ENCODE results near the gene R3HDM2. TPM values are rescaled to one million over a fixed set of nuclear protein-coding genes. Genes with fewer than 3 reads are reported as not detected.
A peak's percentile ranks its signal among the peaks of the same experiment; 100 is the strongest.

R3HDM2 gene
- total RNA-seq, 1 donor from 2014 or later, result 32.9 TPM

DNA sequence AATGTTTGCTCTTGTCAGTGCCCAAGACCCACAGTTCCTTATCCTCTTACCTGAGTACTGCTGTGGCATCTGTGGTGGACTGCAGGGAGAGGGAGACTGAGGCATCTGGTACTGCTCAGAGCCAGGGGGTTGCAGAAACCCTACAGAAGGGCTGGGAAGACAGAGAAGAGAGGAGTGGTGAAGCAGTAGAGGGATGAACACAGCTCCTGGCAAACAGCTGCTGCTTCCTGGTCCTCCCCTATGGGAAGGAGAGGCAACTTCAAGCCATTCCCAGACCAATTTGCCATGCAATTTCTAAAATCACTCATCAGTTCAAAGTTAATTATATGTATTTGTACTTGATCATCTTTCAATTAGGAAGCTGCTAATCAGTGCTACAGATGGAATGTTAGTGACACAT is 164.2 kb downstream of the R3HDM2 start:
- no peak for DNase-seq

DNA sequence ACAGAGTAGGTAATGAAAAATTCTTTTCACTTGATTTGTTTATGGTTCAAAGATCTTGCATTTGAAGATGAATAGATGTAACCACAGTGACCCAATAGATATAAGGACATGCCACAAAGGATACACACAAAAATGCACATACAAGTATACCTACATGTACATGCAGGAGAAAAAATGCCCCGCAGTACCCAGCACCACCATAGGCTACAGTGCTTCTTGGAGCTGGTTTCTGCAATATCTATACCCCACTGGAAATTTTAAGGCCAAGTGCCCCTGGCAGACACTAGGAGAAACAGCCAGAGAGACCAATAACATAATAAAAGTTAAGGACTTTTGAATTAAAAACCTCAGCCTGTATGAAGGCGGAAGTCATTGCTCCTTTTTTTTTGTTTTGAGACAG is 167.7 kb downstream of the R3HDM2 start:
- no peak for DNase-seq

DNA sequence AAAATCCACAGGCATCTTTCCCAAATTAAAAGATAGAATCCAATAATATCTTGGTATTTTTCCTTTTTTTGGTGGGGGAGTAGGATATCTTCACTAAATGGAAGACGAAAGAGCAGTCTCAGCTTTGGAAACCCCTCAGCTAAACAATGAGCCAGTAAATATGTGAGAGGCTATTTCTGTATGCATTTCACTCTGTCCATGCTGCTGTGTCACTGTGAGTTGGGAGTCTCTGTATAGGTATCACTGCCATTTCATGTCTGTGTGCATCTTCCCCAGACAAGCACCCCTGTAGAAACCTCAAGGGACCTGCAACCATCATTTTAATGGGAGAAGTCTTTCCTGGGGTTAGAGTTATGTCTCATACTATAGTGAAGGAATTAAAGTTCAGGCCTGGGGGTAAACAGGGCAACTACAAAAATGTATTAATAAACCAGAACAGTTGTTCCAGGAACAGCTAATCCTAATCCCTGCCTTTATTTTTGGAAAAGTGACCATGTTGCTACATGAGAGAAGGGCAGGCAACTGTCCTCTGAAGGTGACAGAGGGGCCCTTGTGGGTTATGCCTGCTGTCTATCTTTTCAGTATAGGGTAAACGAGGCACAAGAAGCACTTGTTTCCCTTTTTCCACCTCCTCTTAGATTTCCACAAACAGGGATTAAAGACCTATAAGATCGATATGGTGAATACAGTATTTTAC is 168.6 kb downstream of the R3HDM2 start:
- DNase-seq, result no peak

DNA sequence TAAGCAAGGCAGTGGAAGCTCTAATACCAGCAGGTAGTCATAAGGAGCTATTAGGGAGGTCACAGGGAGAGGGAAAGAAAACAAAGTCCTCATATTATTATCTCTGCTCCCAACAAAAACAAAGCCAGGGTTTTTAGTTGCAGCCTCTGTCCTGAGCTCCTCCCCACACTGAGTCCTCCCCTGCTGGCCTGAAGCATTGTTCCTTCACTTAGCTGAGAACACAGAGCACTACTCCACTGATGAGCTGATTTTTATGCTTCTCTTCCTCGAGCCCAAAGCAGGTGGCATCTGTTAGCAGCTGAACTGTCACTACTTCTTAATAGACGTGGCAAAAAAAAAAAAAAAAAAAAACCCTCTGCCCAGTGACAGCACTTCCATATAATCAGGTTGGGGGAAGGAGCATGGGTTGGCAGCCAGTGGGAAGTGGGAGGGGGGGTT is 169.4 kb downstream of the R3HDM2 start:
- DNase-seq, result no peak

DNA sequence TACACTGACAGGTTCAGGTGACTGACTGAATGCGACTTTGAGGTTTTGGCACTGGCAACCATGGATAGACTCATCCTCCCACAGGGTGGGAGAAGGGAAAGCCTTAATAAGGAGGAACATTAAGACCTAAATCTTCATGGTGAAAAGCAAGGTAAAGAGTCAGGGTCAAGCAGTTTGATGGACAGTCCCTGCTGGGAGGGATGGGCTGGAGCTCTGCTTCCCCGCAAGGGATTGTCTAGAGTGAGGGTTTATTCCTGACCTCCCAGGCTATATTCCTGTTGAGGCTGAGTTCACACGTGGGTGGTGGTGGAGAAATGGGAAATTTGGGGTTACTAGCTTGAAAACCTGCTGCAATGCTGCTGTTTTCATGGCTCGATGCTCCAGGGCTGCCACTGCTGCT is 170.5 kb downstream of the R3HDM2 start:
- DNase-seq, result no peak

DNA sequence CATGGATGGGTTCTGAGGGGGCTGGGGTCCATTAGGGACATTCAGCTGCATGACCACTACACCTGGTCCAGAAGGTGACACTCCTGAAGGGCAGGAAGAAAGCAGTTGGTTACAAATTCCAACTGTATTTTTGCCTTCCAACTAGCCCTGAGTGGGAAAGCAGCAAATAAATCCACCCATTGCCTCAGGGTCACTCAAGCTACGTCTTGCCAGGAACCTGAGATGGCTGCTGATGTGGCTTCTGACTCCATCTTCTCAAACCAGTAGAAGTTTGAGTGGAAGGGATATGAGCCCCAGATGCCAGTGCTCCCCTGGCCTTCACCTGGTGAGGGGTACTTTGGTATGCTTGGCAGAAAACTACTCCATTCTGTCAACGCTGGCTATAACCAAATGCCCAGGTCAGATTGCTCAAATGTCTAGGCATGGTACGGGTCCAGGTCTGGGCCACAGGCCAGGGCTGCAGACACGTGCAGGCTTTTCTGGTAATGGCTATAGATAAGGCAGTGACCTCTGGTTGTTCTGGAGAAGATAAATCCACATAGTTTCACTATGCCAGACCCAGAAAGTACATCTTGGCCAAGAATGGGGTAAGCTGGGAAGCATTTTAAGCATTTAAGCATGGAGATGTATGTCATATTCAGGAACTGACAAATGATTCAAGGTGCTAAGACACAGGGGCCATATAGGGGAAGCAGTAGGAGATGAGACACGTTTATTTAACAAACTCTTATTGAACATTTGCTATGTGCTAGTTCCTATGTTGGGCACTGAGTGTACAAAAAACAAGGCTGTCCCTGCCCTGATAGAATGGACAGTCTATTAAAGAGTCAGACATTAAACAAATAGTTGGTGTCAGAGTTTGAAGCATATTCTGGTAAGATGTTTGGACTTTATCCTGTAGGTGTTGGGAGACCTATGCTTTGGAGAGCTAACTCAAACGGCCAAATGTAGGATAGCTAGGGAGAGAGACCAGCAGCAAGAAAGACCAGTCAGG is 171.6 kb downstream of the R3HDM2 start:
- DNase-seq, result no peak

DNA sequence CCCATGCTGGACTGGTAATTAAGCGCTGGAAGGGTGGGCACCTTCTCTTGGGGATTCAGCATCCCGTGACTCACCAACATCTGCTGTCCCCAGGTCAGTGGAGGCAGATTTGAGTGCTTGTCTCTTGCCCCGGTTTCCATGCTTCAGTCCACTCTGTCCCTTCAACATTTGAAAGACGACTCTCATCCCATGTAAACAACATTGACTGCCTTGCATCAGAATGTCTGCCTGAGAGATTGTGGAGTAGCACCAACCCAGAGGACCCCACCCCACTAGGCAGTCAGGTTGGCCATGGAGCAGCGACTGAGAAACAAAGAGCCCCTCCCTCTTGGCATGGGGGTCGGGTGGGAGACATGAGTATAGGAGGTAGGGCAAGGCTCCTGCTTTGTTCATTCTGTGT is 174.9 kb downstream of the R3HDM2 start:
- DNase-seq, result no peak

DNA sequence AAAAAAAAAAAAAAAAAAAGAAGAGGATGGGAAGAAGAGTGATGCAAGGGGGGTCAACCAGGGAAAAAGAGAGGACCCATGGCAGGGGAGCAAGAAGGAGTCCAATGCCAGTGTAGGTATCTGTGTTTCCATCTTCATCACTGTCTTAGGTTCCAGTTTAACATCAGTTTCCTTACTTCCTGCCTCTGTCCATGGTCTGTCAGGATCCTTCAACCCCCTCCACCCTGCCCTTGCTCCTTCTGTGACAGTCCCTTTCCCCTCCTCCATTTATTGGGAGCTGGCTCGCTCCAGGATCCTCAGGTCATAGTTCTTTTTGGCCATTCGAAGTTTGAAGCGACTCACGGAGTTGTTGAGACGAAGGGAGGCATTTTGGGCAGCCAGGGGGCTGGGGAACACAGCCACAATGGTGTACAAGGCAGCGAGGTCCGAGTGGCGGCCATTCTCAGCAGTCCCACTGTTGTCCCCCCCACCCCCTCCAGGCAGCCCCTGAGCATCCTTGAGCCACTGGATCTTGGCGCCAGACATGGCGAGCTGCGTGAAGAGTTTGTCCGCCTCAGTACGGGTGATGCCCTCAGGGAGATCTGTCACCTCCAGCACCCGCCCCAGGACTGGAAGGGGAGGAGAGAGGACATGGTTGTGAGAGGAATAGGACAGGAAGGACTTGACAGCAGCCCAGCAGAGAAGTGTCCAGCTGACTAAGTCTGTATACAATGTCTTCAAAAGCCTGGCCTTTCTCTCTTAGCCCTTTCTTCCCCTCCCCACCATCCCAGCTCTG is 176.2 kb downstream of the R3HDM2 start:
- DNase-seq, result no peak

DNA sequence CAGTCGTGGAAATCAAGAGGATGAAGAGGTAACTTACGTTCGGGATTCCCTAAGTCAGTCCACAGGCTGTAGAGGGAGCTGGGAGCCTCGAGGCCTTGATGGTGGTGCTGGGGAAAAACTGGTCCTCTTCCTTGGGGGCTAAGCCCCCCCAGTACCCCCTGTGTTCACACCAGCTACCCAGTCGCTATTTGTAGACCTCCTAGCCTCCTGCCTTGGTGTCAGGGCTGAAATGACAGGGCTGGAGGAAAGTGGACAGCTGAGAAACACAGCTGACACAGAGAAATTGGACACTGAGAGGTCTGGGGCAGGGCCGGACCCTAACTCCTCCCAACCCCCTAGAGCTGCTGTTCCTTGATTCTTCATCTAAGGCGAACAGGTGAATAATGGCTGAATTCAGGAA is 179.9 kb downstream of the R3HDM2 start, which contains the start of gene STAC3:
STAC3 (minus strand) TSS at position 232 of the 400 bp plus-strand sequence. CDS start 1,551 bp downstream, outside the sequence.
- DNase-seq, result no peak

DNA sequence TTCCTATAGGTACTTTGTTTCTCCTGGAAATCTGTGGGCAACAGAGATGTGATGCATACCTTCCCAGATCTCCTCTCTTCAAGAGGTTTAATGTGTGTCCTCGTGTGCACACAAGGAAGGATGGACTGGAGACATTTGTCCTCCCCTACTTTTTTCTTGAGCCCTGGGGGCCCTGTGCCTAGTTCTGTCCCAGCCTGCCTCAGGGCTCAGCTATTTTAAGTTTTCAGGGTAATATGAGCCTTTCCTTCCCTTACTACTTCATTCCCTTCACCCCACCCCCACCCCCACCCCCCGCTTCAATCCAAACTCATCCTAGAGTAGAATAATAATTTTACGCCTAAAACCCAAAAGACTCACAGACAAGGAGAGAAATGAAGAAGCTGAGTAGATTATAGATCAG is 180.3 kb downstream of the R3HDM2 start:
- no peak for DNase-seq

DNA sequence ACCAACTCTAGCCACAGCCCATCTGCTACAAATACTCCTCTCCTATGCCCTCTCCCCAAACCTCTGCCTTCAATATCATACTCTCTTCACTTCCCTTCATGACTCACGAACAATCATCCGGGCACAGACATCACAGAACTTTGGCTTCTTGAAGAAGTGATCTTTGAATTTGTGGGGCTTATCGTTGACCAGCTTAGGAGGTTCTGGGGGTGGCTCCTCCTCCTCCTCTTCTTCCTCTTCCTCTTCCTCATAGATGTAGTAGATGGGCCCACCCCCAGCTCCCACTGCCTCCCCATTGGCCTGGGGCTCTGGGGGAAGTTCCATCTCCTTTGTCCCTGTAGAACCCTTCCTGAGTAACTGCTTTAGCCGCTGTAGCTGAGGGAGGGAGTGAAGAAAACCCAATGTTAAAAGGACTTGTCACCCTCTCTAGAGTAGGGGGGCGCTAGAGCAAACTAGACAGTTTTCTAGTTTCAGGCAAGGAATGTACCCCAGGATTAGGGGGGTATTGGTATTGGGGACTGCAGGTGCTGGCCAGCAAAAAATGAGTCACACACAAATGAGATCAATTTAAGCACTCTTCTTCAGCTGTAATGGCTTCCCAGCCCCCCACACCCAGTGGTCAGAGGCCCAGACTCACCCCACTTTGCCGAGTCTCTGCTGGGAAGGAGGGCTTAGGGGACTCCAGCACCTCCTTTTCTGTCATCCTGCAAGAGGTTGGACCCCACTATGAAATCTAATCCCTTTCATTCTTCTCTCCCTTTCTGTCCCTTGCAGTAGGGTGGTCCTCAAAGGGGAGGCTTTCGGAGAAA is 181.7 kb downstream of the R3HDM2 start:
- no peak for DNase-seq

DNA sequence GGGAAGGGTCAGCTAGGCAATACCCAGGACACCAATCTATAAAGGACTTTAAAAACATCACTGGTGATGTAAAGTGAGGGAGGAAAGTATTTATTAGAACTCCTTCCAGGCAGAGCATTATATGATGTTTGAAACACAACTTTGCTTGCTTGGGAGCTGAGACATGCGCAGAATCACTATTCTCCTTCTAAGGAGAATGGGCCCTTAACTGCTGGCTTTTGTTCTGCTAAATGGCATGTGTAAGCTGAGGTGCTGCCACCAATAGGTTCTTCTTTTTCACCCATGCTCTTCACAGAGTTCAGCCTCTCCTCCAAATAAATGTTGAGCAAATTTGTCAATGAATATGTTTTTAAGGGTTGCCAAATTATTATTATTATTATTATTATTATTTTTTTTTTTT is 183.8 kb downstream of the R3HDM2 start:
- no peak for DNase-seq

DNA sequence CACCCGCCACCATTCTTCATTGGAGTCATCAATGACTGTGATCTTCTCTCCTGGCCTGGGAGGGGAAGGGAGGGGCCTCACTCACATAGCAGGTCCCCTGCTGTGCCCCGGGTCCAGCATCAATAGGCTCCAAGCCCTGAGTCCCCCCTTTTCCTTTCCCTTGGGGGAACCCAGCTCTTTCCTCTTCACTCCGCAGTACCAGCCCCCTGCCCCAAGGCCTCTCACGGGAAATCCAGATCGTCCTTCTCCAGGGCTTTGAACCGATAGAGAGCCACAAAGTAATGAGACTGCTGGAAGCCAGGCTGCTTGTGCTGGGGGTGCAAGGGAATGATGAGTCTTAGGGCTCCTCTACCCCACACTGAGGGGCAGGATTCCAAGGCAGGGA is 186.5 kb downstream of the R3HDM2 start:
- DNase-seq, result no peak

DNA sequence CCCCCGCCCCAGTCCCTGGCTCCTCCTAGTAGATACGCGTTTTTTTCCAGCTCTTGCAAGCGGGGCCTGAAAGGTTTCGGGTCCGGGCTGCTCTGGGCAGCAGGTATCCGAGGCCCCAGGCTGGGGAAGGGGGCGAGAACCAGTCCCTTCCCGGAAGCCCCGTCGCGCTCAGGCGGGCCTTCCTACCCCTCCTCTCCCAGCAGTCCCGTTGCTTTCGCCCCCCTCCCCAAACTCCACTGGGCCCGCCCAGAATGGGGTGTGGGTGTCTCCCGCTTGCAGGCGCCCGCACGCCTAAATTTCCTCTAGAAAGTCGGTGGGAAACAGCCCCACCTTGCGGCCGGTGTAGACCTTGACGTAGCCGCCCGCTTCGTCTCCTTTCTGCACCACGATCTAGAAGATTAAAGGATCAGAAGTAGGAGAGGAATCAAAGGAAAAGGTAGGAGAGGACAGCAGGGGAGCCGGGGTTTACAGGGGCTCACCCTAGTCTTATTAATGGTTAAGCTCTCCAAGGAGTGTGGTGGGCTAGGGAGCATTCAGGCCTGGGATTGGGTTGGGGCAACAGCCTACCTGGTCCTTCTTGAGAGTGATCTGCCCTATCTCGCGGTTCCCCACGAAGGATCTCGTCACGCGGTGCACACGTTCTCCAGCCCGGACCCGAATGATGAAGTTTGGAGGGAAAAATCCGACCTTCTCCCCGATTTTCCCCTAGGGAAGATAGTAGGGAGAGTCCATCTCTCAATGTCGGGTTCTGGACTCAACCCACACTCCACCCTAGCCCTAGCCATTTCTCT is 187.1 kb downstream of the R3HDM2 start:
- peak; percentile 67 for DNase-seq

DNA sequence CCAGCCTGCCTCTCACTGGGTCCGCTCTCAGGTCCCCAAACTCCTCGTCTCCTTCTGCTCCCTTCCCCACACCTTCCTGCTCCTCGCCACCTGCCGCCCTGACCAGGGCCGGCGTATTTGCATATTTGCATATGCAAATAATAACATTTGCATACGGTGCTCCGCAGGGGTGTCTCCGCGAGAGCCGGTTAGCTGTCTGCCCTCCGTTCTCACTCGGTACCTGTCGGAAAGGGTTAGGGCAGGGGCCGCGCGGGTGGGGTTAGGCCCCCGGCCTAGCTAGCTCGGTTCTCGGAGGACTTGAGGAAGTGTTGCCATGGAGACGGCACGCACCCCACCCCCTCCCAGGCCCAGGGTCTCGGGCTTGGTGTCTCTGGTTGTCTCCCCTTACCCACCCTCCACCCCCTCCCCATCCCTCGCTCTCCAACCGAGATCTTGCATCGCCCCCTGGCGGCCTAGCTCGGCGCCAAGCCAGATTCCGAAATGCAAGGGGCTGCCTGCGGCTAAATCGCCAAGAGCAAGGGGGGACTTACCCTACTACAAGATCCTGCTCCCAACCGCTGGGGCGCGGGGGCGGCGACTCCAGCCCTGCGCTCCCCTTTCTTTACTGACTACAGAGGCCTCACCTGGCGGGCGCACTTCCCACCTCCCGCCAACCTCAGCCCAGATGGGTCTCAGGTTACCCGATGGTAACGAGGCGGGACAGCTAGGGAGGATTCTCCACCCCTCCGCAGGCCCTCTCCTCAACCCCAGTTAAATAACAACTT is 188.0 kb downstream of the R3HDM2 start:
- no peak for DNase-seq

DNA sequence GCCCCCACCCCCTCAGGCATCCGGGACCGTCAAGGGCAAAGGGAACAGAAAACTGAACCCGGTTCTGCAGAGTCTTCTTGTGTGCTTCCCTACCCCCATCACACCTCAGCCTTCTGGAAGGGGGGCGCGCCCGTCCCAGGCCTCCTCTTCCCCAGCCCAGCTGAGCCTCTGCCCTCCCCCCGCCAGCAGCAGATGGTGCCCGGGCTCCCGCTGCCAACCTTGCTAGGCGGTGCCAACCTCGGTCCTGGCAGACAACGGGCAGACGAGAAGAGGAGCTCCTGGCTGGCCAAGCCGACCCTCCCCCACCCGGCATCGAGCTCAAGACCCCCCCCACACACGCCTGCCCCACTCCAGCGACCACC is 188.5 kb downstream of the R3HDM2 start:
- no peak for DNase-seq

DNA sequence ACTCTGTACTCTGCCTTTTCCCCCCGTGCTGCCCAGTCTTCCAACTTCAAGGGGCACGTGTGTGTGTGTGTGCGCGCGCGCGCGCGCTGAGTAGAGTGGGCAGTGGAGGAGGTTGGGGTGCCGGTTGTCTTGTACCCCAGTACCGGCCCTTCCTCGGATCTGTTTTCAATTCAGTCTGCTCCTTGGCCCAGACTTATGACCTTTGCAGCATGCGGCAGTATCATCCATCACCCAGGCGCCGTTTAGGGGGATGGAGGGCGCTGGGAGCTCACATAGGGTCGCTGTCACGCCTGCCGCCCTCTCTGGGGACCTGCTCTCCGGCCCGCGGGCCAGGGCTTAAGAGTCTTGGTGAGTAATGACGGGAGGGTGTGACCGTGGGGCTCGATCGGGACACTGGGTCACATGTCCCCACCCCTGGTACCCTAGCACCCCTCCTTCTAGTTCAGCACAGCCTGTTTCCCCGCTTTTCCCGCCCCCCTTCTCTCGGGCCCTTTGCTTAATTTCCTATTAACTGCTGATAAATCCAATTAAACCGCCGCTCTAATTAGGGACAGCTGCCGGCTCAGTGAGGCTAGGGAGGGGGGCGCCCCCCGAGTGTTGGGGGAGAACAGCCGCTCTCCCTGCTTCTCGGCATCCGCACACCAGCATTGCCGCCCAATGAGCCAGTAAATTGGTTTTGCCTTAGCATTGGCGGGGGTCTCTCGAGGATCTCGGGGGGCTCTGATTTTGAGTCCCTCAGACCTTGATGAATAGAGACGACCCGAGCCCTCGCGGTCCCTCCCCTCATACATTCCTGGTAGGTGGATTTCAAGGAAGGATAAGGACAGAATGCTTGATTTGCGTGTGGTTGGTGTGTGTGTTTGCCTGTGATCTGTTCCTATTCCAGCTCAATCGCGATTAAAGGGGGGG is 189.2 kb downstream of the R3HDM2 start:
- DNase-seq, result no peak

DNA sequence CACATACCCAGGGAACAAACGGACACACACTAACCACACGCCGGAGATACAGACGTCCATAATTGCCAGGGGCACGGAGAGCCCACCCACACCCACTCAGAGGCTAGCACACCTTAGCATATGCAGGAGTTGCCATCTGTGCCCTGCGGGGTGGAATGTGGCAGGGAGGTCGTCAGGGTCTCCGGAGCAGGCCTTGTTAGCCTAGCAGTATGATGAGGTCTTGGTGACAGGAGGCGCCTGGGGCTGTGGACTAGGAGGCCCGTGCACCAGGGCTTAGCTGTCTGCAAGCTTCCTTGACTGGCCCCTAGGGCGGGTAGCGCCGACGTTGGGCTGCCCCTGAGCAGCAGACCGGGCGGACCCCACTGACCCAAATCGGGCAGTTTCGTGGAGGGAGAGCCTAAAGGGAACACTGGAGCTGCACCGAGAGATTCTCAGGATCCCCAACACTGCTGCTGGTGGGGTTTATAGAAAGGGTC is 189.9 kb downstream of the R3HDM2 start:
- DNase-seq, result no peak

Measured in skin of body (tissue), 2 donors.